OCI-LY7 (cell line): ENCODE data around the gene SCN8A. TPM values are rescaled to one million over a fixed set of nuclear protein-coding genes. Genes with fewer than 3 reads are reported as not detected.

Experiments used
- BruUV-seq: library from RNA; stranded (reverse); fragments of 400-500 nt; replicated peaks from 2 replicates; lab custom pipeline; 2021; lab: Mats Ljungman, UMichigan
- CTCF ChIA-PET: fragments of 300-600 bp; sonication (Branson Sonifier 250); formaldehyde crosslinking; loops from one replicate; lab custom pipeline; 2022; ENCODE audit warnings: antibody characterized with exemption; ENCODE audit not compliant: unreplicated experiment; lab: Charles Lee
- POLR2A ChIA-PET: fragments of 300-600 bp; sonication (Branson Sonifier 250); formaldehyde crosslinking; loops from one replicate; lab custom pipeline; 2022; ENCODE audit warnings: antibody characterized with exemption; lab: Charles Lee
- DNase-seq: peaks from one replicate; pipeline ENCODE4 v3.0.0-alpha.2; 2015; ENCODE audit warnings: low spot score
- H2AFZ ChIP-seq: fragments of 200-600 bp; sonication (generic), shearing (Covaris generic); 2 replicates; pipeline ENCODE4 v1.6.1; 2014; ENCODE audit warnings: mild to moderate bottlenecking, antibody characterized with exemption, low read length, moderate library complexity
- H3K27ac ChIP-seq: fragments of 200-600 bp; sonication (generic); 2 replicates; pipeline ENCODE4 v1.5.1; 2014; ENCODE audit warnings: mixed run types, low read depth, mild to moderate bottlenecking, moderate library complexity, low read length, inconsistent platforms; ENCODE audit not compliant: poor library complexity, severe bottlenecking
- H3K36me3 ChIP-seq: fragments of 200-600 bp; sonication (generic); 2 replicates; pipeline ENCODE4 v1.6.1; 2014; ENCODE audit warnings: mild to moderate bottlenecking, antibody characterized with exemption, low read length, moderate library complexity, mixed read lengths; ENCODE audit not compliant: insufficient read depth
- H3K4me1 ChIP-seq: fragments of 200-600 bp; sonication (generic); 2 replicates; pipeline ENCODE4 v1.5.1; 2014; ENCODE audit warnings: mild to moderate bottlenecking, low read length; ENCODE audit not compliant: insufficient read depth, poor library complexity, severe bottlenecking
- H3K4me2 ChIP-seq: fragments of 200-600 bp; sonication (generic); 2 replicates; pipeline ENCODE4 v1.6.1; 2014; ENCODE audit warnings: mild to moderate bottlenecking, low read length
- H3K4me3 ChIP-seq: fragments of 200-600 bp; sonication (generic); 2 replicates; pipeline ENCODE4 v1.5.1; 2014; ENCODE audit warnings: mild to moderate bottlenecking, low read depth, low read length; ENCODE audit not compliant: poor library complexity, severe bottlenecking
- H3K79me2 ChIP-seq: fragments of 200-600 bp; sonication (generic); 2 replicates; pipeline ENCODE4 v1.6.1; 2016; ENCODE audit warnings: low read depth, mild to moderate bottlenecking, low read length, moderate library complexity, mixed read lengths; ENCODE audit not compliant: insufficient read depth
- H3K9me2 ChIP-seq: fragments of 200-600 bp; sonication (generic); 2 replicates; pipeline ENCODE4 v1.6.1; 2016; ENCODE audit warnings: mild to moderate bottlenecking, low read length, mixed read lengths; ENCODE audit not compliant: insufficient read depth
- H3K9me3 ChIP-seq: fragments of 200-600 bp; sonication (generic); 2 replicates; pipeline ENCODE4 v1.6.1; 2014; ENCODE audit warnings: mild to moderate bottlenecking, mixed run types, low read length, mixed read lengths
- H4K20me1 ChIP-seq: fragments of 200-600 bp; sonication (generic); 2 replicates; pipeline ENCODE4 v1.6.1; 2014; ENCODE audit warnings: mild to moderate bottlenecking, antibody characterized with exemption, low read length, moderate library complexity, mixed read lengths; ENCODE audit not compliant: insufficient read depth
- EZH2phosphoT487 ChIP-seq: fragments of 200-600 bp; sonication (generic); IDR thresholded peaks from 2 replicates; pipeline ENCODE4 v1.6.1; 2018; ENCODE audit warnings: low read depth, borderline replicate concordance, mild to moderate bottlenecking, mixed run types, antibody characterized with exemption, low read length, moderate library complexity, mixed read lengths
- intact Hi-C: fragments of 100-400 bp; cut with micrococcal nuclease; formaldehyde crosslinking; loops from one replicate; pipeline ENCODE4 v1.10.0; 2022; ENCODE audit not compliant: unreplicated experiment
- total RNA-seq, 2 experiments: library from RNA; depleted of rRNA in 1 of 2; stranded (reverse); fragments of >200 nt in 1 of 2; shearing (Covaris generic) in 1 of 2; gene quantifications; 2 replicates each; pipeline ENCODE4 v1.2.3, GENCODE V29; 2014 to 2022
- TF ChIP-seq, protein P1 (sequence below): fragments of 200-600 bp; sonication (generic); conservative IDR thresholded peaks from 2 replicates; pipeline ENCODE4 v1.5.1; 2014; ENCODE audit warnings: mild to moderate bottlenecking, antibody characterized with exemption, low read length, moderate library complexity, mixed read lengths

Gene SCN8A
- total RNA-seq, 2 experiments from 2014 or later = 0.88 to 2.6 TPM

DNA sequence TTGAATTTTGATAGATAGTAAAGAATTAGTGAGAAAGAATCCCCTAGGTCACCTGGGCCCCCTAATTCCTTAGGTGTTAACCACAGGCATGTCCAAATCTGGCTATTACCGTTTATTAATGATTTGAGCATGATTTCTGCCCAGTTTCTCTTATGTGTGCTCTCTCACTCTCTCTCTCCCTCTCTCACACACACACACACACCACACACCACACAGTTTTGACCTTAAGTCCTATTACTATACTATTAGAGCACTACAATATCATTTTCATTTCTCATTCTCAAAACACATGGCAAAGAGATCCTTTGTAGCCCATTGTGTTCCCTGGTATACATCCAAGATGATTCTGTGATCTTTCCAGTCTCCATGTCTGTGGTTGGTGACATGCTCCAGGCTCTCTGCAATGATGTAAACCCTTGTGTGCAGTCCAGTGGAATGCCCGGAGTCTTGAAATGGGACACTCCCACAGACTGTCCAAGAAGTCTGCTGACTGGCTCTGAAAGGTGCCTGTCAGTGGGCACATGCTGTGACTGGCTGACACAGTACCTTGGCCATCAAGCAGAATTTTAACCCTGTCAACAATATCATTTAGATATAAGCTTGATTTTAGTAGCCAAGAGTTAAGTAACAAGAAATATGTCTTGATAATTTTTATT is 161.3 kb downstream of the SCN8A start:
- H3K9me3 ChIP-seq = no peaks in the 10 kb centered on the region
- no peaks in the 10 kb centered on the region for H3K9me2 ChIP-seq
- no peak for DNase-seq
- H3K27ac ChIP-seq = no peak overlapping the region
- H3K79me2 ChIP-seq = no peaks in the 10 kb centered on the region
- no TSS peak for BruUV-seq
- ChIA-PET POLR2A (no interaction called here), CTCF (no interaction called here)
- no peaks in the 10 kb centered on the region for H3K4me1 ChIP-seq
- H4K20me1 ChIP-seq = no peaks in the 10 kb centered on the region
- no peak overlapping the region for H2AFZ ChIP-seq
- no peaks in the 10 kb centered on the region for H3K36me3 ChIP-seq
- intact Hi-C loops = no loop called here
- H3K4me2 ChIP-seq = no peak overlapping the region
- TF ChIP-seq, protein P1, sequence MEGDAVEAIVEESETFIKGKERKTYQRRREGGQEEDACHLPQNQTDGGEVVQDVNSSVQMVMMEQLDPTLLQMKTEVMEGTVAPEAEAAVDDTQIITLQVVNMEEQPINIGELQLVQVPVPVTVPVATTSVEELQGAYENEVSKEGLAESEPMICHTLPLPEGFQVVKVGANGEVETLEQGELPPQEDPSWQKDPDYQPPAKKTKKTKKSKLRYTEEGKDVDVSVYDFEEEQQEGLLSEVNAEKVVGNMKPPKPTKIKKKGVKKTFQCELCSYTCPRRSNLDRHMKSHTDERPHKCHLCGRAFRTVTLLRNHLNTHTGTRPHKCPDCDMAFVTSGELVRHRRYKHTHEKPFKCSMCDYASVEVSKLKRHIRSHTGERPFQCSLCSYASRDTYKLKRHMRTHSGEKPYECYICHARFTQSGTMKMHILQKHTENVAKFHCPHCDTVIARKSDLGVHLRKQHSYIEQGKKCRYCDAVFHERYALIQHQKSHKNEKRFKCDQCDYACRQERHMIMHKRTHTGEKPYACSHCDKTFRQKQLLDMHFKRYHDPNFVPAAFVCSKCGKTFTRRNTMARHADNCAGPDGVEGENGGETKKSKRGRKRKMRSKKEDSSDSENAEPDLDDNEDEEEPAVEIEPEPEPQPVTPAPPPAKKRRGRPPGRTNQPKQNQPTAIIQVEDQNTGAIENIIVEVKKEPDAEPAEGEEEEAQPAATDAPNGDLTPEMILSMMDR = no peak
- no peak for TF ChIP-seq EZH2phosphoT487
- H3K4me3 ChIP-seq = no peak overlapping the region

DNA sequence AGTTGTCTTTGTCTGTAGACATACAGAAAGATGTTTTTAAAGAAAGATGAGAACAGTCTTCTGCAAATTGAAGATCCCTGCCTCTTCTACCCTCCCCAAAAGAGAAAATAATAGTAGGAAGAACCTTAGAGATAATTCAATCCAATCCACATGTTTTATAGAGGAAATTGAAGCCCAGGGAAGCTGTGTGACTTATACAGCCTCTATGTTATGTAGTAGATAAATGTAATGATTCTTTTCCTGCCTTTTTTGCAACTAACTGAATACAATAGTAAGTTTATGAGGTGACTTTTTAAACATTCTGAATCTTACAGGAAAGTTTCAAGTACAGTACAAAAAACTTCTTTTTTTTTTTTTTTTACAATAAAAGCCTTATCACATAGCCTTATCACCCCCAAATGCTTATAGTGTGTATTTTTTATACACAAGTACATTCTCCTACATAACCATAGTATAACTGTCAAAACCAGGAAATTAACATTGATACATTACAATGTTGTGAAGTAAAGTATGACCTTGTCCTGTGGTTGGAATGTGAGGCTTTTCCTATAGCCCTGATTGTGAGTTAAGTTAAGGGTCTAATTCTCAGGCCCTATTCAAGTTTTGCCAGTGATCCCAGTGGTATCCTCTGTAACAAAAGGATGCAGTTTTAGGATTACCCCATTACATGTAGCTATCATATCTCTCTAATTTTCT is 163.1 kb downstream of the SCN8A start:
- no peaks in the 10 kb centered on the region for H3K9me2 ChIP-seq
- ChIA-PET POLR2A (no interaction called here), CTCF (no interaction called here)
- H4K20me1 ChIP-seq = no peaks in the 10 kb centered on the region
- H3K79me2 ChIP-seq = no peaks in the 10 kb centered on the region
- no peak overlapping the region for H3K4me3 ChIP-seq
- no peak overlapping the region for H3K27ac ChIP-seq
- H3K4me2 ChIP-seq = no peak overlapping the region
- no peaks in the 10 kb centered on the region for H3K4me1 ChIP-seq
- no peak overlapping the region for H2AFZ ChIP-seq
- no TSS peak for BruUV-seq
- H3K9me3 ChIP-seq = no peaks in the 10 kb centered on the region
- intact Hi-C loops = no loop called here
- no peak for DNase-seq
- no peaks in the 10 kb centered on the region for H3K36me3 ChIP-seq
- TF ChIP-seq EZH2phosphoT487 = no peak
- TF ChIP-seq, protein P1 = no peak

DNA sequence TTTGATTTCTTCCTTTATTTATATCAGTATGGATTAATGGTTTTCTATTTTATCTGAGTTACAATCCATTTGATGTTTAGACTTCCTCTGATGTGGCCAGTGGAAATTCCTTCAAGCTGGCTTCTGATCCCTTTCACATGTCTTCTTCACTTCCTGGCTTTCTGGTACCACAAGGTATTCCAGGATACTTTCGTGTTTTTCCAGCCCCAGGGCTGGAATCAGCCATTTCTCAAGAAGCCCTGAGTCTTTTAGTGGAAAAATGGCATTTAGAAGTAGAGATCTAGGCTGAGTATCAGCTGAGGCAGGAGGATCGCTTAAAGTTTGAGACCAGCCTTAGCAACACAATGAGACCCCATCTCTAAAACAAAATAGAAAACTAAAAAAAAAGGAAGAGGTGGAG is 164.2 kb downstream of the SCN8A start:
- Histone ChIP-seq H2AFZ (no peak overlapping the region), H3K36me3 (no peaks in the 10 kb centered on the region), H3K4me3 (no peak overlapping the region), H3K9me3 (no peaks in the 10 kb centered on the region), H3K4me1 (no peaks in the 10 kb centered on the region), H3K4me2 (no peak overlapping the region), H3K79me2 (no peaks in the 10 kb centered on the region), H4K20me1 (no peaks in the 10 kb centered on the region), H3K27ac (no peak overlapping the region), H3K9me2 (no peaks in the 10 kb centered on the region)
- POLR2A ChIA-PET = no interaction called here
- BruUV-seq = no TSS peak
- no peak for DNase-seq
- CTCF ChIA-PET = no interaction called here
- no peak for TF ChIP-seq EZH2phosphoT487
- TF ChIP-seq, protein P1 = no peak
- intact Hi-C loops = no loop called here
